ACC112 (cell line): ENCODE results near the gene HOXD1.

Experiments
- H2AFZ ChIP-seq: fragments of 200-600 bp; sonication (generic); one replicate; pipeline ENCODE4 v1.6.0; 2017; ENCODE audit warnings: antibody characterized with exemption, low read length; ENCODE audit not compliant: unreplicated experiment
- H3K27ac ChIP-seq: fragments of 200-600 bp; sonication (generic); 2 replicates; pipeline ENCODE4 v1.5.1; 2014; ENCODE audit warnings: low read depth, mild to moderate bottlenecking, antibody characterized with exemption, low read length, moderate library complexity
- H3K27me3 ChIP-seq: fragments of 200-600 bp; sonication (generic); 2 replicates; pipeline ENCODE4 v1.6.1; 2014; ENCODE audit warnings: mild to moderate bottlenecking, antibody characterized with exemption, low read length, moderate library complexity, mixed read lengths; ENCODE audit not compliant: insufficient read depth
- H3K36me3 ChIP-seq: fragments of 200-600 bp; sonication (generic); 2 replicates; pipeline ENCODE4 v1.6.1; 2016; ENCODE audit warnings: mild to moderate bottlenecking, antibody characterized with exemption, low read length, moderate library complexity, mixed read lengths; ENCODE audit not compliant: insufficient read depth
- H3K4me1 ChIP-seq: fragments of 200-600 bp; sonication (generic); one replicate; pipeline ENCODE4 v1.6.1; 2016; ENCODE audit warnings: low read length, mixed read lengths; ENCODE audit not compliant: insufficient read depth, unreplicated experiment, control insufficient read depth
- H3K4me3 ChIP-seq: fragments of 200-600 bp; sonication (generic); 2 replicates; pipeline ENCODE4 v1.5.1; 2014; ENCODE audit warnings: mild to moderate bottlenecking, low read depth, low read length
- H3K79me2 ChIP-seq: fragments of 200-600 bp; sonication (generic); one replicate; pipeline ENCODE4 v1.6.0; 2016; ENCODE audit warnings: low read length; ENCODE audit not compliant: control insufficient read depth, unreplicated experiment, insufficient read depth

Gene HOXD1

GRCh38 chr2:176147800-176148496 is 40.5 kb upstream of the HOXD1 start:
- Histone ChIP-seq H3K27me3 (no peaks in the 10 kb centered on the region), H3K36me3 (0 out of 2 replicates have a peak, but pooled peaks cover 3% of the 10 kb centered on the region), H3K79me2 (peaks cover 4% of the 10 kb centered on the region), H3K27ac (no peak overlapping the region), H3K4me3 (no peak overlapping the region), H2AFZ (no peak overlapping the region), H3K4me1 (no peaks in the 10 kb centered on the region)

GRCh38 chr2:176148751-176149421 is 39.6 kb upstream of the HOXD1 start:
- H3K79me2 ChIP-seq: peaks cover 4% of the 10 kb centered on the region
- no peaks in the 10 kb centered on the region for H3K4me1 ChIP-seq
- H3K4me3 ChIP-seq: no peak overlapping the region
- H2AFZ ChIP-seq: no peak overlapping the region
- H3K36me3 ChIP-seq: 0 out of 2 replicates have a peak, but pooled peaks cover 3% of the 10 kb centered on the region
- H3K27ac ChIP-seq: no peak overlapping the region
- no peaks in the 10 kb centered on the region for H3K27me3 ChIP-seq

- Histone ChIP-seq H3K36me3 (0 out of 2 replicates have a peak, but pooled peaks cover 3% of the 10 kb centered on the region), H3K4me1 (no peaks in the 10 kb centered on the region), H3K4me3 (no peak overlapping the region), H2AFZ (no peak overlapping the region), H3K27ac (no peak overlapping the region), H3K27me3 (no peaks in the 10 kb centered on the region), H3K79me2 (peaks cover 4% of the 10 kb centered on the region)
Measured at GRCh38 chr2:176149481-176149938, 39.0 kb upstream of the HOXD1 start.

- Histone ChIP-seq H2AFZ (no peak overlapping the region), H3K27me3 (no peaks in the 10 kb centered on the region), H3K27ac (no peak overlapping the region), H3K4me3 (no peak overlapping the region), H3K4me1 (no peaks in the 10 kb centered on the region), H3K79me2 (peaks cover 3% of the 10 kb centered on the region), H3K36me3 (0 out of 2 replicates have a peak, but pooled peaks cover 3% of the 10 kb centered on the region)
Measured at GRCh38 chr2:176149939-176150583, 38.4 kb upstream of the HOXD1 start.

- Histone ChIP-seq H3K27ac (no peak overlapping the region), H3K27me3 (no peaks in the 10 kb centered on the region), H2AFZ (no peak overlapping the region), H3K4me3 (no peak overlapping the region), H3K36me3 (0 out of 2 replicates have a peak, but pooled peaks cover 3% of the 10 kb centered on the region), H3K4me1 (no peaks in the 10 kb centered on the region), H3K79me2 (no peaks in the 10 kb centered on the region)
Measured at GRCh38 chr2:176150584-176151441, 37.7 kb upstream of the HOXD1 start.

- H3K79me2 ChIP-seq: no peaks in the 10 kb centered on the region
- H3K36me3 ChIP-seq: 0 out of 2 replicates have a peak, but pooled peaks cover 3% of the 10 kb centered on the region
- H3K4me1 ChIP-seq: no peaks in the 10 kb centered on the region
- no peak within 1 kb of the TSS for H3K27ac ChIP-seq
- no peak within 1 kb of the TSS for H3K4me3 ChIP-seq
- no peaks in the 10 kb centered on the region for H3K27me3 ChIP-seq
- H2AFZ ChIP-seq: no peak within 1 kb of the TSS
Measured at GRCh38 chr2:176151442-176152287, 36.8 kb upstream of the HOXD1 start, which contains the start of gene HOXD4. Gene HOXD4 (plus strand): TSS chr2:176151550. CDS start chr2:176151634, 84 bp downstream.

- Histone ChIP-seq H2AFZ (no peak overlapping the region), H3K4me1 (no peaks in the 10 kb centered on the region), H3K27ac (no peak overlapping the region), H3K4me3 (no peak overlapping the region), H3K27me3 (no peaks in the 10 kb centered on the region), H3K79me2 (no peaks in the 10 kb centered on the region), H3K36me3 (0 out of 2 replicates have a peak, but pooled peaks cover 3% of the 10 kb centered on the region)
Measured at GRCh38 chr2:176152350-176153181, 35.9 kb upstream of the HOXD1 start.

- Histone ChIP-seq H2AFZ (no peak overlapping the region), H3K27me3 (no peaks in the 10 kb centered on the region), H3K4me1 (no peaks in the 10 kb centered on the region), H3K4me3 (no peak overlapping the region), H3K79me2 (no peaks in the 10 kb centered on the region), H3K36me3 (0 out of 2 replicates have a peak, but pooled peaks cover 1% of the 10 kb centered on the region), H3K27ac (no peak overlapping the region)
Measured at GRCh38 chr2:176154576-176155252, 33.8 kb upstream of the HOXD1 start.
